HepG2 (cell line): ENCODE results near the gene IQCN. TPM values are rescaled to one million over a fixed set of nuclear protein-coding genes. Genes with fewer than 3 reads are reported as not detected.

Experiments used
- ATAC-seq: fragments of 200-7000 bp; cut with Tn5 transposase; 3 replicates; pipeline ENCODE4 v1.9.1; 2020; ENCODE audit warnings: mild to moderate bottlenecking, moderate library complexity
- BruUV-seq: library from RNA; stranded (reverse); fragments of 400-500 nt; replicated peaks from 2 replicates; lab custom pipeline; 2021; lab: Mats Ljungman, UMichigan
- CTCF ChIA-PET: fragments of 300-600 bp; formaldehyde crosslinking; extraction: SDS; loops from one replicate; lab custom pipeline; 2021; ENCODE audit warnings: low total read pairs, inconsistent platforms, low intra/inter-chr PET ratio; lab: Yijun Ruan, JAX
- POLR2A ChIA-PET: fragments of 350-600 bp; sonication (Branson Sonifier 250); formaldehyde crosslinking; loops from one replicate; lab custom pipeline; 2020; ENCODE audit warnings: antibody characterized with exemption, inconsistent platforms; lab: Yijun Ruan, JAX
- DNase-seq: peaks from one replicate; pipeline ENCODE4 v3.0.0-alpha.2; 2015; ENCODE audit warnings: low spot score
- FAIRE-seq: peaks from 3 replicates; lab custom pipeline; 2011; peaks lifted over from hg19 to GRCh38; lab: Jason Lieb, UNC
- H2AFZ ChIP-seq: one replicate; pipeline ENCODE4 v1.6.1; 2011; ENCODE audit warnings: low read length, inconsistent platforms
- H3K27ac ChIP-seq: fragments of 300-600 bp; 3 replicates; pipeline ENCODE4 v1.8.0; 2011; ENCODE audit warnings: mixed run types, mild to moderate bottlenecking, mixed read lengths, low read length, inconsistent platforms; ENCODE audit not compliant: insufficient read depth; ENCODE audit errors: extremely low read length
- H3K27me3 ChIP-seq, 2 experiments: fragments of 200-600 bp in 1 of 2; 2 replicates in 1 of 2; 3 replicates in 1 of 2; pipeline versions ENCODE4 v1.6.0 to v1.8.0; 2011; ENCODE audit warnings: low read length in 2 of 2, mild to moderate bottlenecking in 2 of 2, moderate library complexity in 2 of 2, inconsistent platforms in 1 of 2; ENCODE audit not compliant: insufficient read depth in 2 of 2, control insufficient read depth in 1 of 2
- H3K36me3 ChIP-seq, 2 experiments: fragments of 200-600 bp in 1 of 2; replicated peaks in 1 of 2; 2 replicates in 1 of 2; 3 replicates in 1 of 2; pipeline versions ENCODE4 v1.5.1 to v1.8.0; 2011; ENCODE audit warnings: low read length in 2 of 2, inconsistent platforms in 1 of 2; ENCODE audit not compliant: insufficient read depth in 2 of 2, control insufficient read depth in 1 of 2
- H3K4me1 ChIP-seq: 2 replicates; pipeline ENCODE4 v1.5.1; 2012; ENCODE audit warnings: low read length, inconsistent platforms; ENCODE audit not compliant: insufficient read depth
- H3K4me2 ChIP-seq: 2 replicates; pipeline ENCODE4 v1.6.0; 2011; ENCODE audit warnings: low read depth, low read length, inconsistent platforms
- H3K4me3 ChIP-seq, 3 experiments: fragments of 200-600 bp in 1 of 3; sonication (generic), shearing (Covaris generic) in 1 of 3; replicated peaks in 1 of 3; 2 replicates each; pipeline ENCODE4 v1.5.1; 2011 to 2016; ENCODE audit warnings: low read length in 3 of 3, inconsistent platforms in 2 of 3, low read depth in 2 of 3, mild to moderate bottlenecking in 2 of 3, control low read depth in 1 of 3, mixed read lengths in 1 of 3; ENCODE audit not compliant: insufficient read depth in 1 of 3
- H3K79me2 ChIP-seq: one replicate; pipeline ENCODE4 v1.6.1; 2011; ENCODE audit warnings: low read length, inconsistent platforms; ENCODE audit not compliant: insufficient read depth
- H3K9ac ChIP-seq: 2 replicates; pipeline ENCODE4 v1.6.0; 2011; ENCODE audit warnings: mild to moderate bottlenecking, low read depth, low read length, inconsistent platforms; ENCODE audit not compliant: insufficient read depth
- H3K9me3 ChIP-seq: 2 replicates; pipeline ENCODE4 v1.5.1; 2012; ENCODE audit warnings: mild to moderate bottlenecking, low read length
- H4K20me1 ChIP-seq: 2 replicates; pipeline ENCODE4 v1.6.0; 2011; ENCODE audit warnings: inconsistent platforms, mild to moderate bottlenecking, low read length, moderate library complexity; ENCODE audit not compliant: insufficient read depth
- CCDC6 ChIP-seq: sonication (generic); formaldehyde crosslinking; IDR thresholded peaks from 2 replicates; pipeline ENCODE4 v1.8.1; 2022; ENCODE audit warnings: mild to moderate bottlenecking, missing genetic modification reagents, moderate library complexity
- CEBPB ChIP-seq: IDR thresholded peaks from 2 replicates; pipeline ENCODE4 v1.6.1; 2011; ENCODE audit warnings: low read depth, low read length, improper control_type of control experiment, borderline replicate concordance
- CEBPG ChIP-seq: IDR thresholded peaks from 2 replicates; pipeline ENCODE4 v1.6.1; 2016
- KAT2B ChIP-seq: fragments of 150-350 bp; IDR thresholded peaks from 2 replicates; pipeline ENCODE4 v1.6.1; 2014; ENCODE audit warnings: low read depth, low read length, borderline replicate concordance
- LBX2 ChIP-seq: sonication (generic); formaldehyde crosslinking; IDR thresholded peaks from 2 replicates; pipeline ENCODE4 v1.5.0; 2020; ENCODE audit warnings: missing genetic modification reagents, mild to moderate bottlenecking, borderline replicate concordance
- MED8 ChIP-seq: sonication (generic); formaldehyde crosslinking; IDR thresholded peaks from 2 replicates; pipeline ENCODE4 v1.8.1; 2023; ENCODE audit warnings: mild to moderate bottlenecking, missing genetic modification reagents; ENCODE audit not compliant: insufficient replicate concordance
- NFE2 ChIP-seq: sonication (generic); formaldehyde crosslinking; IDR thresholded peaks from 2 replicates; pipeline ENCODE4 v1.4.0; 2020; ENCODE audit warnings: missing genetic modification reagents
- ONECUT2 ChIP-seq: sonication (generic); formaldehyde crosslinking; IDR thresholded peaks from 2 replicates; pipeline ENCODE4 v1.4.0; 2020; ENCODE audit warnings: missing genetic modification reagents
- PCBP1 ChIP-seq: fragments of 200-400 bp; formaldehyde crosslinking; IDR thresholded peaks from 2 replicates; pipeline ENCODE4 v1.6.1; 2017; ENCODE audit warnings: mild to moderate bottlenecking, low read depth, low read length, borderline replicate concordance
- POLR2A ChIP-seq, 2 experiments: IDR thresholded peaks; 2 replicates each; pipeline ENCODE4 v1.6.1; 2011; ENCODE audit warnings: low read depth in 2 of 2, low read length in 2 of 2, mild to moderate bottlenecking in 1 of 2, moderate library complexity in 1 of 2; ENCODE audit not compliant: insufficient read depth in 1 of 2
- SIN3A ChIP-seq: IDR thresholded peaks from 2 replicates; pipeline ENCODE4 v1.6.1; 2011; ENCODE audit warnings: low read depth, mild to moderate bottlenecking, control low read depth, low read length, borderline replicate concordance
- SMYD3 ChIP-seq: sonication (generic); formaldehyde crosslinking; IDR thresholded peaks from 2 replicates; pipeline ENCODE4 v1.8.1; 2023; ENCODE audit warnings: mild to moderate bottlenecking, missing genetic modification reagents
- ZBTB20 ChIP-seq: sonication (generic); formaldehyde crosslinking; IDR thresholded peaks from 2 replicates; pipeline ENCODE4 v1.8.1; 2023; ENCODE audit warnings: missing genetic modification reagents, low read depth, mild to moderate bottlenecking, borderline replicate concordance
- ZNF224 ChIP-seq: sonication (generic); formaldehyde crosslinking; IDR thresholded peaks from 2 replicates; pipeline ENCODE4 v1.5.0; 2020; ENCODE audit warnings: mild to moderate bottlenecking, missing genetic modification reagents
- ZNF282 ChIP-seq: fragments of 450-650 bp; IDR thresholded peaks from 2 replicates; pipeline ENCODE4 v1.6.1; 2018; ENCODE audit not compliant: partially characterized antibody
- ZNF552 ChIP-seq: sonication (generic); formaldehyde crosslinking; IDR thresholded peaks from 2 replicates; pipeline ENCODE4 v1.9.0; 2022; ENCODE audit warnings: missing genetic modification reagents, mild to moderate bottlenecking, borderline replicate concordance
- ZNF749 ChIP-seq: sonication (generic); formaldehyde crosslinking; IDR thresholded peaks from 2 replicates; pipeline ENCODE4 v1.8.0; 2022; ENCODE audit warnings: mild to moderate bottlenecking, missing genetic modification reagents, moderate library complexity, borderline replicate concordance
- ZNF777 ChIP-seq: sonication (generic); formaldehyde crosslinking; IDR thresholded peaks from 2 replicates; pipeline ENCODE4 v1.4.0; 2020; ENCODE audit warnings: missing genetic modification reagents
- ZSCAN29 ChIP-seq: sonication (generic); formaldehyde crosslinking; conservative IDR thresholded peaks from 2 replicates; pipeline ENCODE4 v1.4.0; 2020; ENCODE audit warnings: mild to moderate bottlenecking, missing genetic modification reagents
- WGBS: methylation state at CpG from one replicate; pipeline ENCODE4 v1.1.6; 2017; ENCODE audit warnings: low lambda C conversion rate; 5-methylcytosine and 5-hydroxymethylcytosine counted together
- in situ Hi-C: cut with HindIII; loops from 2 replicates; pipeline ENCODE4 v1.10.0; 2017; ENCODE audit warnings: low pct_unique_long_range_greater_than_20kb; ENCODE audit not compliant: extremely low pct_ligation_motif_present
- intact Hi-C: fragments of 100-400 bp; cut with micrococcal nuclease; formaldehyde crosslinking; loops from one replicate; pipeline ENCODE4 v1.10.0; 2022; ENCODE audit not compliant: unreplicated experiment
- polyA plus RNA-seq, 8 experiments: library from polyadenylated mRNA; depleted of rRNA in 3 of 8; stranded (reverse) in 7 of 8; unstranded in 1 of 8; fragments of >200 nt; fragmentation: Illumina TruSeq in 4 of 8; extraction: Trizol in 4 of 8; gene quantifications; 2 replicates each; pipeline versions ENCODE4 v1.2.1 to v1.2.3, GENCODE V29; 2011 to 2016; ENCODE audit warnings: low read depth in 4 of 8, missing spikeins in 1 of 8, mixed read lengths in 1 of 8; ENCODE audit not compliant: insufficient read depth in 1 of 8
- total RNA-seq, 5 experiments: library from RNA; depleted of rRNA; stranded (reverse); fragments of >200 nt; fragmentation: Illumina TruSeq; extraction: Trizol; gene quantifications; 2 replicates each; pipeline ENCODE4 v1.2.3, GENCODE V29; 2016; ENCODE audit warnings: low read depth in 1 of 5
- TF ChIP-seq, protein P1 (sequence below): sonication (generic); formaldehyde crosslinking; IDR thresholded peaks from 2 replicates; pipeline ENCODE4 v1.4.0; 2020; ENCODE audit warnings: missing genetic modification reagents, borderline replicate concordance
- TF ChIP-seq, protein P2 (sequence below): sonication (generic); formaldehyde crosslinking; IDR thresholded peaks from 2 replicates; pipeline ENCODE4 v1.9.0; 2021; ENCODE audit warnings: missing genetic modification reagents, mild to moderate bottlenecking, borderline replicate concordance

IQCN gene
- total and polyA plus RNA-seq, 2 of the 13 experiments (the other 11 are each of a cell fraction or from before 2014, with no cell fraction given), result 0.04 to 0.18 TPM

GRCh38 chr19:18292810-18293641 is 18.8 kb upstream of the IQCN start (continued):
- TF ChIP-seq, protein P1, sequence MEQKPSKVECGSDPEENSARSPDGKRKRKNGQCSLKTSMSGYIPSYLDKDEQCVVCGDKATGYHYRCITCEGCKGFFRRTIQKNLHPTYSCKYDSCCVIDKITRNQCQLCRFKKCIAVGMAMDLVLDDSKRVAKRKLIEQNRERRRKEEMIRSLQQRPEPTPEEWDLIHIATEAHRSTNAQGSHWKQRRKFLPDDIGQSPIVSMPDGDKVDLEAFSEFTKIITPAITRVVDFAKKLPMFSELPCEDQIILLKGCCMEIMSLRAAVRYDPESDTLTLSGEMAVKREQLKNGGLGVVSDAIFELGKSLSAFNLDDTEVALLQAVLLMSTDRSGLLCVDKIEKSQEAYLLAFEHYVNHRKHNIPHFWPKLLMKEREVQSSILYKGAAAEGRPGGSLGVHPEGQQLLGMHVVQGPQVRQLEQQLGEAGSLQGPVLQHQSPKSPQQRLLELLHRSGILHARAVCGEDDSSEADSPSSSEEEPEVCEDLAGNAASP (CRISPR knock-in tag), result peak; percentile 55; the same call in 1 of the 2 replicates
- TF ChIP-seq ZNF224 (CRISPR knock-in tag), result no peak
- TF ChIP-seq ZBTB20 (CRISPR knock-in tag), result 0 out of 2 replicates have a peak, but pooled peaks have one; percentile 33

DNA sequence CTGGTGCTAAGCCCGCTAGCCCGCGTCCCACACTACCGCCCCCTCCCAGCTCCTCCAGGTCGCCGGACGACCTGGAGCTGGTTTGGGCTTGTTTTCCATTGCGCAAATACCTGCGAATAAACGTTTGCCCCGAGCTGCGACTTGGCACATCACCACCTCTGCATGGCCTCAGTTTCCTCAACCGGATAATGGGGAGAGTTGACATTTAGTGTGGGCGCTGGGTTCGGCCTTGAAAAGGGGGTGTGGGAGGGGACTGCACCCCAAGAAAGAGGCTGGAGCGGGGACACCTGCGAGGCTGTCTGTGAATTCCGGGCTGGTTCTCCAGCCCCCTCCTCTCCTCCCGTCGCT is 18.2 kb upstream of the IQCN start:
- in situ Hi-C loops (no loop called here), intact Hi-C loops (no loop called here)
- BruUV-seq, result no TSS peak
- ChIA-PET CTCF (no interaction called here), POLR2A (interaction anchor here (1.1 to 3.1 kb wide), 8 partner anchors 10 to 279 kb away, joined by 3 to 51 read pairs (median 7); partner anchors contain the start of genes IQCN, JUND, LSM4 and UBA52)
- Histone ChIP-seq H3K27ac (peak overlapping the region; percentile 26), H3K4me3 (peak overlapping the region; percentile 59 to 79 (median 63)), H2AFZ (no peak overlapping the region), H3K9ac (peak overlapping the region; percentile 78), H3K4me2 (peak overlapping the region; percentile 97), H3K36me3 (no peaks in the 10 kb centered on the region), H3K4me1 (peaks cover 74% of the 10 kb centered on the region), H4K20me1 (no peaks in the 10 kb centered on the region), H3K27me3 (no peaks in the 10 kb centered on the region), H3K79me2 (no peaks in the 10 kb centered on the region), H3K9me3 (no peaks in the 10 kb centered on the region)
- under 1% methylated on average over 20 of the region's 20 CpGs for WGBS
- FAIRE-seq (no peak), ATAC-seq (peak; percentile 22), DNase-seq (no peak)
- TF ChIP-seq SMYD3 (CRISPR knock-in tag), result no peak
- no peak for TF ChIP-seq NFE2 (CRISPR knock-in tag)
- no peak for TF ChIP-seq ONECUT2 (CRISPR knock-in tag)
- TF ChIP-seq ZNF282, result no peak
- TF ChIP-seq ZSCAN29 (CRISPR knock-in tag), result peak; percentile 71
- peak; percentile 68 for TF ChIP-seq CEBPG
- TF ChIP-seq ZNF749, result no peak
- TF ChIP-seq, protein P2, sequence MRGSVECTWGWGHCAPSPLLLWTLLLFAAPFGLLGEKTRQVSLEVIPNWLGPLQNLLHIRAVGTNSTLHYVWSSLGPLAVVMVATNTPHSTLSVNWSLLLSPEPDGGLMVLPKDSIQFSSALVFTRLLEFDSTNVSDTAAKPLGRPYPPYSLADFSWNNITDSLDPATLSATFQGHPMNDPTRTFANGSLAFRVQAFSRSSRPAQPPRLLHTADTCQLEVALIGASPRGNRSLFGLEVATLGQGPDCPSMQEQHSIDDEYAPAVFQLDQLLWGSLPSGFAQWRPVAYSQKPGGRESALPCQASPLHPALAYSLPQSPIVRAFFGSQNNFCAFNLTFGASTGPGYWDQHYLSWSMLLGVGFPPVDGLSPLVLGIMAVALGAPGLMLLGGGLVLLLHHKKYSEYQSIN (CRISPR knock-in tag), result no peak
- 0 out of 2 replicates have a peak, but pooled peaks have one; percentile 81 for TF ChIP-seq PCBP1
- peak; percentile 26; the same call in 1 of the 2 replicates for TF ChIP-seq ZNF777 (CRISPR knock-in tag)
- TF ChIP-seq POLR2A (IDR thresholded peaks at IDR 0.05; ENCODE audit: insufficient read depth in 1 of 2, low read depth in 2 of 2, low read length in 2 of 2), result 0 out of 4 replicates have a peak, but pooled peaks of 1 of the 2 experiments have one; percentile 26
- no peak for TF ChIP-seq CCDC6 (CRISPR knock-in tag)
- no peak for TF ChIP-seq KAT2B
- TF ChIP-seq MED8 (CRISPR knock-in tag), result no peak
- TF ChIP-seq CEBPB, result peak; percentile 65; the same call in 1 of the 2 replicates
- no peak for TF ChIP-seq ZNF552 (CRISPR knock-in tag)
- no peak for TF ChIP-seq SIN3A
- TF ChIP-seq LBX2 (CRISPR knock-in tag), result no peak
